ENCODE data around the gene ZNF221. TPM values are rescaled to one million over a fixed set of nuclear protein-coding genes. Genes with fewer than 3 reads are reported as not detected.
"Not testable (repeated sequence)": the region's sequence is repeated elsewhere in the genome, so short reads cannot be mapped to it uniquely, and the experiment has no call there.

Gene ZNF221
- total and polyA plus RNA-seq, 9 of the 15 experiments (the other 6 are each of a cell fraction or from before 2014, with no cell fraction given) = 0.32 to 1.4 (median 0.45) TPM

- no peak for TF ChIP-seq ASH1L (IDR thresholded peaks at IDR 0.05; ENCODE audit: borderline replicate concordance, low read depth, partially characterized antibody)
- TF ChIP-seq, protein P1, sequence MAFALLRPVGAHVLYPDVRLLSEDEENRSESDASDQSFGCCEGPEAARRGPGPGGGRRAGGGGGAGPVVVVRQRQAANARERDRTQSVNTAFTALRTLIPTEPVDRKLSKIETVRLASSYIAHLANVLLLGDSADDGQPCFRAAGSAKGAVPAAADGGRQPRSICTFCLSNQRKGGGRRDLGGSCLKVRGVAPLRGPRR (CRISPR knock-in tag; IDR thresholded peaks at IDR 0.05) = no peak
- TF ChIP-seq MAFG (tag; conservative IDR thresholded peaks at IDR 0.05) = 0 out of 2 replicates have a peak, but pooled peaks have one; percentile 18
- no peak for TF ChIP-seq ZBTB17 (CRISPR knock-in tag; IDR thresholded peaks at IDR 0.05)
- no peak for TF ChIP-seq SMARCC2 (IDR thresholded peaks at IDR 0.05; ENCODE audit: low read depth)
- 0 out of 2 replicates have a peak, but pooled peaks have one; percentile 14 for TF ChIP-seq MAFF (IDR thresholded peaks at IDR 0.05; ENCODE audit: low read length)
Observed at GRCh38 chr19:43941209-43941608, 9.8 kb upstream of the ZNF221 start (continued).

DNA sequence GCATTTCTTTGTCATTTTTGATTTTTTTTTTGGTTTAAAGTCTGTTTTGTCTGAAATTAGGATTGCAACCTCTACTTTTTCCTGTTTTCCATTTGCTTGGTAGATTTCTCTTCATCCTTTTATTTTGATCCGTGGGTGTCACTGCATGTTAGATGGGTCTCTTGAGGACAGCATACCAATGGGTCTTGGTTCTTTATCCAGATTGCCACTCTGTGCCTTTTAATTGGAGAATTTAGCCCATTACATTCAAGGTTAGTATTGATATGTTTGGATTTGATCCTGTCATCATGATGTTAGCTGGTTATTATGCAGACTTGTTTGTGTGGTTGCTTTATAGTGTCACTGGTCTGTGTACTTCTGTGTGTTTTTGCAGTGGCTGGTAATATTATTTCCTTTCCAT, 3.6 kb upstream of the ZNF221 start:
- H3K79me2 ChIP-seq (ENCODE audit: control insufficient read depth, insufficient read depth, low read length); FAIRE-seq; H4K20me1 ChIP-seq (replicated peaks; ENCODE audit: control insufficient read depth, insufficient read depth, low read length); H3K4me1 ChIP-seq (replicated peaks in 1 of 2; ENCODE audit: control insufficient read depth in 2 of 2, insufficient read depth in 2 of 2, low read length in 2 of 2); H3K4me2 ChIP-seq (ENCODE audit: insufficient read depth, low read length); H3K9me3 ChIP-seq (replicated peaks; ENCODE audit: control insufficient read depth, insufficient read depth, low read depth, low read length); H3K9ac ChIP-seq (ENCODE audit: insufficient read depth in 1 of 2, low read depth in 2 of 2, low read length in 2 of 2); DNase-seq (ENCODE audit: extremely low read depth in 1 of 4, low spot score in 3 of 4); ATAC-seq; CTCF ChIA-PET (ENCODE audit: low intra/inter-chr PET ratio); H3K27ac ChIP-seq (ENCODE audit: extremely low read depth, low read depth, low read length); in situ Hi-C loops (cut with MboI); H3K36me3 ChIP-seq (ENCODE audit: control insufficient read depth, insufficient read depth, low read length); H2AFZ ChIP-seq (ENCODE audit: low read depth, low read length); intact Hi-C loops (cut with micrococcal nuclease); H3K4me3 ChIP-seq; BruUV-seq (replicated peaks); H3K27me3 ChIP-seq (ENCODE audit: control insufficient read depth in 2 of 2, insufficient read depth in 2 of 2, low read length in 2 of 2); H3K9me1 ChIP-seq (ENCODE audit: control insufficient read depth, insufficient read depth, low read length): not testable (repeated sequence)
- WGBS (ENCODE audit: insufficient coverage, low coverage, missing lambda C conversion rate) = 0% methylated on average over 1 of the region's 1 CpG
- TF ChIP-seq ZNF507 (tag; conservative IDR thresholded peaks at IDR 0.05) = 0 out of 2 replicates have a peak, but pooled peaks have one; percentile 23
- POLR2A ChIA-PET = interaction anchor here (0.8 kb wide), 1 partner anchor 12 kb away, joined by 3 read pairs; the partner anchor contains the start of gene ZNF45

GRCh38 chr19:43949803-43950202, 1.2 kb upstream of the ZNF221 start:
- H3K36me3 ChIP-seq (ENCODE audit: control insufficient read depth, insufficient read depth, low read length); H3K9ac ChIP-seq (ENCODE audit: insufficient read depth in 1 of 2, low read depth in 2 of 2, low read length in 2 of 2); in situ Hi-C loops (cut with MboI); H3K9me1 ChIP-seq (ENCODE audit: control insufficient read depth, insufficient read depth, low read length); H3K4me2 ChIP-seq (ENCODE audit: insufficient read depth, low read length); FAIRE-seq; POLR2A ChIA-PET; H3K9me3 ChIP-seq (replicated peaks; ENCODE audit: control insufficient read depth, insufficient read depth, low read depth, low read length); H3K27me3 ChIP-seq (ENCODE audit: control insufficient read depth in 2 of 2, insufficient read depth in 2 of 2, low read length in 2 of 2); H3K4me3 ChIP-seq; BruUV-seq (replicated peaks); H4K20me1 ChIP-seq (replicated peaks; ENCODE audit: control insufficient read depth, insufficient read depth, low read length); CTCF ChIA-PET (ENCODE audit: low intra/inter-chr PET ratio); H2AFZ ChIP-seq (ENCODE audit: low read depth, low read length); DNase-seq (ENCODE audit: extremely low read depth in 1 of 4, low spot score in 3 of 4); H3K79me2 ChIP-seq (ENCODE audit: control insufficient read depth, insufficient read depth, low read length); ATAC-seq; H3K27ac ChIP-seq (ENCODE audit: extremely low read depth, low read depth, low read length); H3K4me1 ChIP-seq (replicated peaks in 1 of 2; ENCODE audit: control insufficient read depth in 2 of 2, insufficient read depth in 2 of 2, low read length in 2 of 2): not testable (repeated sequence)
- WGBS (ENCODE audit: insufficient coverage, low coverage, missing lambda C conversion rate) = 9% methylated on average over 2 of the region's 2 CpGs
- intact Hi-C loops (cut with micrococcal nuclease) = loop anchor here (2.0 kb wide), 1 partner anchor 15 kb away; the partner anchor contains the start of gene ZNF45
